Measurements from ENCODE around the gene UBE2E2.

- TF ChIP-seq CTCF (IDR thresholded peaks at IDR 0.05; ENCODE audit: low read depth, low read length, poor library complexity, severe bottlenecking) (no peak), EZH2phosphoT487 (IDR thresholded peaks at IDR 0.05; ENCODE audit: borderline replicate concordance, low read length) (no peak)
These were observed 182.2 kb downstream of the UBE2E2 start for GRCh38 chr3:23385327-23385726.
